Measurements from ENCODE around the gene PPP4R2. TPM values are rescaled to one million over a fixed set of nuclear protein-coding genes. Genes with fewer than 3 reads are reported as not detected.

Gene PPP4R2
- total and polyA plus RNA-seq, 2 of the 8 experiments (the other 6 are each of a cell fraction or from before 2014, with no cell fraction given), result 11.5 to 89.9 TPM

Small RNAs within 50 kb of the gene (small RNA-seq; reads per million reads assigned to genes)
- not detected for gene RNU2-64P (ENCODE audit: insufficient read depth)
- gene RNU6-557P (ENCODE audit: insufficient read depth), result not detected
- not detected for gene RNU7-19P (ENCODE audit: insufficient read depth)

Other genes starting within 250 kb of the PPP4R2 start
- 33.7 and 34.4 TPM in 2 replicates for gene SHQ1, start 148.4 kb upstream of the PPP4R2 start, total RNA-seq (2021; fragmentation: NEBNext Ultra II Directional; extraction: Animal tissue kit (Norgen Biotek cat#: 25700))
- gene SHQ1, start 148.4 kb upstream of the PPP4R2 start, polyA plus RNA-seq (2011; rRNA removed), result 7.5 and 10.7 TPM in 2 replicates
- gene GXYLT2, start 108.8 kb upstream of the PPP4R2 start, total RNA-seq (2021; fragmentation: NEBNext Ultra II Directional; extraction: Animal tissue kit (Norgen Biotek cat#: 25700)), result 3.9 and 5.6 TPM in 2 replicates
- gene GXYLT2, start 108.8 kb upstream of the PPP4R2 start, polyA plus RNA-seq (2011; rRNA removed), result 1.3 and 1.8 TPM in 2 replicates
- 3.8 and 3.9 TPM in 2 replicates for gene EBLN2, start 64.8 kb downstream of the PPP4R2 start, total RNA-seq (2021; fragmentation: NEBNext Ultra II Directional; extraction: Animal tissue kit (Norgen Biotek cat#: 25700))
- gene EBLN2, start 64.8 kb downstream of the PPP4R2 start, polyA plus RNA-seq (2011; rRNA removed), result 1.6 and 1.9 TPM in 2 replicates

All from H1 (cell line).